GM12878 (cell line): ENCODE measurements around the gene DNAH9. TPM values are rescaled to one million over a fixed set of nuclear protein-coding genes. Genes with fewer than 3 reads are reported as not detected.

Source experiments
- ATAC-seq: fragments of 200-7000 bp; cut with Tn5 transposase; 3 replicates; pipeline ENCODE4 v1.9.1; 2020; ENCODE audit warnings: mild to moderate bottlenecking, moderate library complexity
- BruUV-seq: library from RNA; stranded (reverse); fragments of 400-500 nt; replicated peaks from 2 replicates; lab custom pipeline; 2021; lab: Mats Ljungman, UMichigan
- CTCF ChIA-PET: fragments of 300-600 bp; sonication (Branson Sonifier 250); formaldehyde crosslinking; extraction: SDS; loops from one replicate; lab custom pipeline; 2021; ENCODE audit warnings: inconsistent platforms; lab: Yijun Ruan, JAX
- POLR2A ChIA-PET: fragments of 350-600 bp; formaldehyde crosslinking; extraction: SDS; loops from one replicate; lab custom pipeline; 2021; ENCODE audit warnings: inconsistent platforms; lab: Charles Lee
- RAD21 ChIA-PET: fragments of 300-600 bp; sonication (Branson Sonifier 250); formaldehyde crosslinking; loops from one replicate; lab custom pipeline; 2023; ENCODE audit warnings: antibody characterized with exemption; ENCODE audit not compliant: unreplicated experiment; lab: Charles Lee
- SMC1A ChIA-PET: fragments of 300-600 bp; sonication (Branson Sonifier 250); formaldehyde crosslinking; loops from one replicate; lab custom pipeline; 2023; ENCODE audit not compliant: unreplicated experiment, uncharacterized antibody; lab: Charles Lee
- DNase-seq: peaks from one replicate; pipeline ENCODE4 v3.0.0-alpha.2; 2011; ENCODE audit warnings: low read depth, low spot score
- FAIRE-seq: peaks from 3 replicates; lab custom pipeline; 2011; peaks lifted over from hg19 to GRCh38; lab: Jason Lieb, UNC
- H2AFZ ChIP-seq: 2 replicates; pipeline ENCODE4 v1.6.0; 2011; ENCODE audit warnings: low read depth, low read length, control low read depth; ENCODE audit not compliant: control insufficient read depth
- H3K27ac ChIP-seq: 2 replicates; pipeline ENCODE4 v1.5.1; 2011; ENCODE audit warnings: control low read depth; ENCODE audit not compliant: control insufficient read depth, insufficient read depth
- H3K27me3 ChIP-seq, 2 experiments: replicated peaks in 1 of 2; 2 replicates each; pipeline versions ENCODE4 v1.6.0 to v1.6.1; 2011; ENCODE audit warnings: low read length in 1 of 2; ENCODE audit not compliant: control insufficient read depth in 2 of 2, insufficient read depth in 2 of 2
- H3K36me3 ChIP-seq, 2 experiments: 2 replicates each; pipeline ENCODE4 v1.5.1; 2011; ENCODE audit warnings: low read length in 1 of 2; ENCODE audit not compliant: control insufficient read depth in 2 of 2, insufficient read depth in 2 of 2
- H3K4me1 ChIP-seq: 2 replicates; pipeline ENCODE4 v1.6.1; 2011; ENCODE audit warnings: mild to moderate bottlenecking, low read length, moderate library complexity, mixed read lengths; ENCODE audit not compliant: control insufficient read depth, insufficient read depth
- H3K4me2 ChIP-seq: 2 replicates; pipeline ENCODE4 v1.6.0; 2011; ENCODE audit warnings: control low read depth; ENCODE audit not compliant: control insufficient read depth, insufficient read depth
- H3K4me3 ChIP-seq: fragments of 200-600 bp; sonication (generic); 2 replicates; pipeline ENCODE4 v1.5.1; 2016
- H3K79me2 ChIP-seq: 2 replicates; pipeline ENCODE4 v1.6.0; 2011; ENCODE audit warnings: low read length; ENCODE audit not compliant: control insufficient read depth, insufficient read depth
- H3K9ac ChIP-seq: 2 replicates; pipeline ENCODE4 v1.8.0; 2011; ENCODE audit warnings: low read length, control low read depth, mixed read lengths; ENCODE audit not compliant: control insufficient read depth, insufficient read depth
- H3K9me3 ChIP-seq: replicated peaks from 3 replicates; pipeline ENCODE4 v1.5.1; 2011; ENCODE audit warnings: mild to moderate bottlenecking, low read length; ENCODE audit not compliant: control insufficient read depth, insufficient read depth
- H4K20me1 ChIP-seq: 2 replicates; pipeline ENCODE4 v1.6.0; 2011; ENCODE audit not compliant: control insufficient read depth, insufficient read depth
- E4F1 ChIP-seq: fragments of 450-650 bp; IDR thresholded peaks from 2 replicates; pipeline ENCODE4 v1.6.1; 2018; ENCODE audit warnings: borderline replicate concordance, mild to moderate bottlenecking; ENCODE audit not compliant: partially characterized antibody
- EP300 ChIP-seq, 2 experiments: fragments of 150-350 bp in 1 of 2; IDR thresholded peaks; 2 replicates each; pipeline ENCODE4 v1.6.1; 2011 to 2012; ENCODE audit warnings: low read depth in 2 of 2, low read length in 2 of 2, borderline replicate concordance in 1 of 2, improper control_type of control experiment in 1 of 2, inconsistent platforms in 1 of 2; ENCODE audit not compliant: control insufficient read depth in 1 of 2
- ETV6 ChIP-seq, 2 experiments: fragments of 450-650 bp in 1 of 2; IDR thresholded peaks in 1 of 2; conservative IDR thresholded peaks in 1 of 2; 2 replicates each; pipeline ENCODE4 v1.6.1; 2014; ENCODE audit warnings: antibody characterized with exemption in 1 of 2, borderline replicate concordance in 1 of 2, low read depth in 1 of 2, mild to moderate bottlenecking in 1 of 2, moderate library complexity in 1 of 2
- HCFC1 ChIP-seq: fragments of 150-350 bp; IDR thresholded peaks from 2 replicates; pipeline ENCODE4 v1.6.1; 2014; ENCODE audit warnings: low read length
- MYB ChIP-seq: fragments of 150-350 bp; IDR thresholded peaks from 2 replicates; pipeline ENCODE4 v1.6.1; 2014; ENCODE audit warnings: mild to moderate bottlenecking, low read depth, low read length, borderline replicate concordance
- NFYB ChIP-seq: IDR thresholded peaks from 2 replicates; pipeline ENCODE4 v1.6.1; 2011; ENCODE audit warnings: low read depth, mild to moderate bottlenecking, low read length, improper control_type of control experiment, moderate library complexity; ENCODE audit not compliant: insufficient read depth
- TBL1XR1 ChIP-seq: IDR thresholded peaks from 2 replicates; pipeline ENCODE4 v1.6.1; 2012; ENCODE audit warnings: low read depth, low read length, improper control_type of control experiment
- ZNF592 ChIP-seq: fragments of 450-650 bp; IDR thresholded peaks from 2 replicates; pipeline ENCODE4 v1.6.1; 2017; ENCODE audit warnings: mild to moderate bottlenecking, moderate library complexity
- WGBS: methylation state at CpG from one replicate; pipeline ENCODE4 v1.1.6; 2016; ENCODE audit warnings: low lambda C conversion rate; ENCODE audit not compliant: insufficient replicate concordance, insufficient coverage; ENCODE audit errors: missing lambda C conversion rate; 5-methylcytosine and 5-hydroxymethylcytosine counted together
- in situ Hi-C: fragments of 300-500 bp; cut with MboI; formaldehyde crosslinking; loops from 9 replicates; pipeline ENCODE4 v1.14.3; 2018; ENCODE audit warnings: mixed read lengths
- intact Hi-C: fragments of 100-400 bp; cut with micrococcal nuclease; formaldehyde crosslinking; loops from one replicate; pipeline ENCODE4 v1.14.2; 2022; ENCODE audit not compliant: unreplicated experiment
- polyA plus RNA-seq, 11 experiments: library from polyadenylated mRNA; depleted of rRNA in 4 of 11; unstranded in 6 of 11; stranded (reverse) in 5 of 11; fragments of >200 nt; fragmentation: Nextera tagmentation in 4 of 11; fragmentation: Illumina TruSeq in 1 of 11; extraction: Ambion mirVana in 4 of 11; extraction: Trizol in 1 of 11; gene quantifications; 1 replicate in 1 of 11; 2 replicates in 10 of 11; pipeline versions ENCODE4 v1.2.1 to v1.2.3, GENCODE V29; 2011 to 2016; ENCODE audit warnings: inconsistent platforms in 2 of 11, missing spikeins in 2 of 11, low read depth in 1 of 11
- total RNA-seq, 4 experiments: library from RNA; depleted of rRNA in 3 of 4; stranded (reverse); fragments of >200 nt in 3 of 4; fragmentation: Illumina TruSeq in 1 of 4; extraction: Trizol in 1 of 4; gene quantifications; 2 replicates each; pipeline versions ENCODE4 v1.2.1 to v1.2.3, GENCODE V29; 2013 to 2021

Gene DNAH9
- total and polyA plus RNA-seq, 10 of the 15 experiments (the other 5 are each of a cell fraction or from before 2014, with no cell fraction given), result 0.10 to 0.40 (median 0.19) TPM; not detected in 7

- Histone ChIP-seq H3K9me3 (no peaks in the 10 kb centered on the region), H3K27ac (no peak overlapping the region), H3K27me3 (no peaks in the 10 kb centered on the region), H3K79me2 (no peaks in the 10 kb centered on the region), H3K4me3 (no peak overlapping the region), H3K9ac (no peak overlapping the region), H4K20me1 (no peaks in the 10 kb centered on the region), H3K36me3 (no peaks in the 10 kb centered on the region), H2AFZ (no peak overlapping the region), H3K4me2 (no peak overlapping the region), H3K4me1 (no peaks in the 10 kb centered on the region)
- no peak for DNase-seq
- in situ Hi-C loops (no loop called here), intact Hi-C loops (no loop called here)
- ChIA-PET POLR2A (no interaction called here), SMC1A (no interaction called here), RAD21 (no interaction called here), CTCF (no interaction called here)
- 39% methylated on average over 11 of the region's 11 CpGs for WGBS
- FAIRE-seq, result no peak
- ATAC-seq, result no peak
- TF ChIP-seq NFYB (no peak), TBL1XR1 (no peak)
- no TSS peak for BruUV-seq
Observed at GRCh38 chr17:11853321-11854151, 255.3 kb downstream of the DNAH9 start.

GRCh38 chr17:11855306-11855705, 257.0 kb downstream of the DNAH9 start:
- Histone ChIP-seq H2AFZ (no peak overlapping the region), H3K79me2 (no peaks in the 10 kb centered on the region), H3K4me3 (no peak overlapping the region), H3K4me1 (no peaks in the 10 kb centered on the region), H3K9ac (no peak overlapping the region), H3K27me3 (no peaks in the 10 kb centered on the region), H3K36me3 (no peaks in the 10 kb centered on the region), H4K20me1 (no peaks in the 10 kb centered on the region), H3K27ac (no peak overlapping the region), H3K4me2 (no peak overlapping the region), H3K9me3 (no peaks in the 10 kb centered on the region)
- in situ Hi-C loops, result no loop called here
- FAIRE-seq (no peak), ATAC-seq (no peak), DNase-seq (no peak)
- 0% methylated on average over 1 of the region's 1 CpG for WGBS
- intact Hi-C loops, result no loop called here
- RAD21 ChIA-PET, result no interaction called here
- SMC1A ChIA-PET, result no interaction called here
- no TSS peak for BruUV-seq
- CTCF ChIA-PET, result no interaction called here
- POLR2A ChIA-PET, result no interaction called here
- TF ChIP-seq HCFC1 (no peak), MYB (no peak), TBL1XR1 (no peak), E4F1 (no peak), ETV6 (conservative IDR thresholded peaks at IDR 0.05 in 1 of 2, IDR thresholded peaks at IDR 0.05 in 1 of 2; ENCODE audit: borderline replicate concordance in 1 of 2, low read depth in 1 of 2) (no peak), ZNF592 (no peak), EP300 (IDR thresholded peaks at IDR 0.05; ENCODE audit: borderline replicate concordance in 1 of 2, control insufficient read depth in 1 of 2, low read depth in 2 of 2, low read length in 2 of 2) (no peak)
